GM12878 (cell line): ENCODE measurements around the gene WAS. TPM values are rescaled to one million over a fixed set of nuclear protein-coding genes. Genes with fewer than 3 reads are reported as not detected.

Experiments used
- ATAC-seq: fragments of 200-7000 bp; cut with Tn5 transposase; 3 replicates; pipeline ENCODE4 v1.9.1; 2020; ENCODE audit warnings: mild to moderate bottlenecking, moderate library complexity
- BruUV-seq: library from RNA; stranded (reverse); fragments of 400-500 nt; replicated peaks from 2 replicates; lab custom pipeline; 2021; lab: Mats Ljungman, UMichigan
- CTCF ChIA-PET: fragments of 300-600 bp; sonication (Branson Sonifier 250); formaldehyde crosslinking; extraction: SDS; loops from one replicate; lab custom pipeline; 2021; ENCODE audit warnings: inconsistent platforms; lab: Yijun Ruan, JAX
- POLR2A ChIA-PET: fragments of 350-600 bp; formaldehyde crosslinking; extraction: SDS; loops from one replicate; lab custom pipeline; 2021; ENCODE audit warnings: inconsistent platforms; lab: Charles Lee
- RAD21 ChIA-PET: fragments of 300-600 bp; sonication (Branson Sonifier 250); formaldehyde crosslinking; loops from one replicate; lab custom pipeline; 2023; ENCODE audit warnings: antibody characterized with exemption; ENCODE audit not compliant: unreplicated experiment; lab: Charles Lee
- SMC1A ChIA-PET: fragments of 300-600 bp; sonication (Branson Sonifier 250); formaldehyde crosslinking; loops from one replicate; lab custom pipeline; 2023; ENCODE audit not compliant: unreplicated experiment, uncharacterized antibody; lab: Charles Lee
- DNase-seq: peaks from one replicate; pipeline ENCODE4 v3.0.0-alpha.2; 2011; ENCODE audit warnings: low read depth, low spot score
- FAIRE-seq: peaks from 3 replicates; lab custom pipeline; 2011; peaks lifted over from hg19 to GRCh38; lab: Jason Lieb, UNC
- H2AFZ ChIP-seq: 2 replicates; pipeline ENCODE4 v1.6.0; 2011; ENCODE audit warnings: low read depth, low read length, control low read depth; ENCODE audit not compliant: control insufficient read depth
- H3K27ac ChIP-seq: 2 replicates; pipeline ENCODE4 v1.5.1; 2011; ENCODE audit warnings: control low read depth; ENCODE audit not compliant: control insufficient read depth, insufficient read depth
- H3K27me3 ChIP-seq, 2 experiments: replicated peaks in 1 of 2; 2 replicates each; pipeline versions ENCODE4 v1.6.0 to v1.6.1; 2011; ENCODE audit warnings: low read length in 1 of 2; ENCODE audit not compliant: control insufficient read depth in 2 of 2, insufficient read depth in 2 of 2
- H3K36me3 ChIP-seq, 2 experiments: 2 replicates each; pipeline ENCODE4 v1.5.1; 2011; ENCODE audit warnings: low read length in 1 of 2; ENCODE audit not compliant: control insufficient read depth in 2 of 2, insufficient read depth in 2 of 2
- H3K4me1 ChIP-seq: 2 replicates; pipeline ENCODE4 v1.6.1; 2011; ENCODE audit warnings: mild to moderate bottlenecking, low read length, moderate library complexity, mixed read lengths; ENCODE audit not compliant: control insufficient read depth, insufficient read depth
- H3K4me2 ChIP-seq: 2 replicates; pipeline ENCODE4 v1.6.0; 2011; ENCODE audit warnings: control low read depth; ENCODE audit not compliant: control insufficient read depth, insufficient read depth
- H3K4me3 ChIP-seq: fragments of 200-600 bp; sonication (generic); 2 replicates; pipeline ENCODE4 v1.5.1; 2016
- H3K79me2 ChIP-seq: 2 replicates; pipeline ENCODE4 v1.6.0; 2011; ENCODE audit warnings: low read length; ENCODE audit not compliant: control insufficient read depth, insufficient read depth
- H3K9ac ChIP-seq: 2 replicates; pipeline ENCODE4 v1.8.0; 2011; ENCODE audit warnings: low read length, control low read depth, mixed read lengths; ENCODE audit not compliant: control insufficient read depth, insufficient read depth
- H3K9me3 ChIP-seq: replicated peaks from 3 replicates; pipeline ENCODE4 v1.5.1; 2011; ENCODE audit warnings: mild to moderate bottlenecking, low read length; ENCODE audit not compliant: control insufficient read depth, insufficient read depth
- H4K20me1 ChIP-seq: 2 replicates; pipeline ENCODE4 v1.6.0; 2011; ENCODE audit not compliant: control insufficient read depth, insufficient read depth
- CHD1 ChIP-seq: IDR thresholded peaks from 2 replicates; pipeline ENCODE4 v1.6.1; 2012; ENCODE audit warnings: low read depth, low read length, improper control_type of control experiment
- PML ChIP-seq: IDR thresholded peaks from 2 replicates; pipeline ENCODE4 v1.6.1; 2012; ENCODE audit warnings: low read length, inconsistent platforms
- SIN3A ChIP-seq: IDR thresholded peaks from 2 replicates; pipeline ENCODE4 v1.6.1; 2012; ENCODE audit warnings: low read depth, low read length, improper control_type of control experiment
- SREBF1 ChIP-seq: IDR thresholded peaks from 2 replicates; pipeline ENCODE4 v1.6.1; 2012; ENCODE audit warnings: mild to moderate bottlenecking, low read length
- ZNF217 ChIP-seq: fragments of 450-650 bp; IDR thresholded peaks from 2 replicates; pipeline ENCODE4 v1.6.1; 2017; ENCODE audit warnings: antibody characterized with exemption, mild to moderate bottlenecking
- WGBS: methylation state at CpG from one replicate; pipeline ENCODE4 v1.1.6; 2016; ENCODE audit warnings: low lambda C conversion rate; ENCODE audit not compliant: insufficient replicate concordance, insufficient coverage; ENCODE audit errors: missing lambda C conversion rate; 5-methylcytosine and 5-hydroxymethylcytosine counted together
- in situ Hi-C: fragments of 300-500 bp; cut with MboI; formaldehyde crosslinking; loops from 9 replicates; pipeline ENCODE4 v1.14.3; 2018; ENCODE audit warnings: mixed read lengths
- intact Hi-C: fragments of 100-400 bp; cut with micrococcal nuclease; formaldehyde crosslinking; loops from one replicate; pipeline ENCODE4 v1.14.2; 2022; ENCODE audit not compliant: unreplicated experiment
- polyA plus RNA-seq, 11 experiments: library from polyadenylated mRNA; depleted of rRNA in 4 of 11; unstranded in 6 of 11; stranded (reverse) in 5 of 11; fragments of >200 nt; fragmentation: Nextera tagmentation in 4 of 11; fragmentation: Illumina TruSeq in 1 of 11; extraction: Ambion mirVana in 4 of 11; extraction: Trizol in 1 of 11; gene quantifications; 1 replicate in 1 of 11; 2 replicates in 10 of 11; pipeline versions ENCODE4 v1.2.1 to v1.2.3, GENCODE V29; 2011 to 2016; ENCODE audit warnings: inconsistent platforms in 2 of 11, missing spikeins in 2 of 11, low read depth in 1 of 11
- total RNA-seq, 4 experiments: library from RNA; depleted of rRNA in 3 of 4; stranded (reverse); fragments of >200 nt in 3 of 4; fragmentation: Illumina TruSeq in 1 of 4; extraction: Trizol in 1 of 4; gene quantifications; 2 replicates each; pipeline versions ENCODE4 v1.2.1 to v1.2.3, GENCODE V29; 2013 to 2021
- TF ChIP-seq, protein P1 (sequence below): IDR thresholded peaks from 2 replicates; pipeline ENCODE4 v1.6.1; 2011; ENCODE audit warnings: low read depth, mild to moderate bottlenecking, low read length, moderate library complexity, borderline replicate concordance; ENCODE audit errors: extremely low read depth
- TF ChIP-seq, protein P2 (sequence below): fragments of 450-650 bp; IDR thresholded peaks from 2 replicates; pipeline ENCODE4 v1.6.1; 2016; ENCODE audit warnings: mild to moderate bottlenecking

The WAS gene
- total and polyA plus RNA-seq, 10 of the 15 experiments (the other 5 are each of a cell fraction or from before 2014, with no cell fraction given) = 1.6 to 84.7 (median 23.0) TPM

DNA sequence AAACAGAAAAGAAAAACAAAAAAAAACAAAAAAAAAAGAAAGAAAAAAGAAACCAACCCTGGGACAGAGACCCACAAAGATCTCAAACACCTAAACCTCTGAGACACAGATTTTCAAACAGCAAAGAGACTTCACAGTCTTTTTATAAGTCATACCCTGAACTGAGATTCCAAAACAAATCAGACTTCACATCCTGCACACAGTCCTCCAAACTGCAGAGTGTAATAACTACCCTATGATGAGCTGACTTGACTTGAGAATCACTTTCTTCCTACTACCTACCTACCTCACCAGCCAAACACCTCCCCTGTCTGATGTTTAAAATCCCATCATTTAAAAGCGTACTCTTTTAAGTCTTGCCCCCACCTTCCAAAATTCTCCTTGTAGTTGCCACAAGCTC, 52.7 kb downstream of the WAS start:
- CTCF ChIA-PET = interaction anchor here (0.8 to 1.7 kb wide), 2 partner anchors 8 to 210 kb away, joined by 3 to 5 read pairs; no protein-coding TSS in a partner anchor
- Histone ChIP-seq H3K4me3 (peak overlapping the region; percentile 54; the same call in 1 of the 2 replicates), H4K20me1 (no peaks in the 10 kb centered on the region), H3K4me1 (no peaks in the 10 kb centered on the region; the same call in 1 of the 2 replicates), H3K27ac (peak overlapping the region; percentile 48; the same call in 1 of the 2 replicates), H2AFZ (peak overlapping the region; percentile 77), H3K9me3 (no peaks in the 10 kb centered on the region; the same call in 2 of the 3 replicates), H3K79me2 (no peaks in the 10 kb centered on the region; the same call in 1 of the 2 replicates), H3K27me3 (no peaks in the 10 kb centered on the region), H3K36me3 (no peaks in the 10 kb centered on the region), H3K9ac (peak overlapping the region; percentile 65), H3K4me2 (peak overlapping the region; percentile 84)
- SMC1A ChIA-PET = no interaction called here
- POLR2A ChIA-PET = interaction anchor here (1.3 kb wide), 1 partner anchor 41 kb away, joined by 5 read pairs; no protein-coding TSS in a partner anchor
- RAD21 ChIA-PET = no interaction called here
- DNase-seq (no peak), FAIRE-seq (no peak), ATAC-seq (no peak)
- TF ChIP-seq CHD1 = no peak
- TF ChIP-seq SIN3A = no peak
- in situ Hi-C loops = no loop called here
- no TSS peak for BruUV-seq
- 93% methylated on average over 1 of the region's 1 CpG for WGBS
- intact Hi-C loops = no loop called here

DNA sequence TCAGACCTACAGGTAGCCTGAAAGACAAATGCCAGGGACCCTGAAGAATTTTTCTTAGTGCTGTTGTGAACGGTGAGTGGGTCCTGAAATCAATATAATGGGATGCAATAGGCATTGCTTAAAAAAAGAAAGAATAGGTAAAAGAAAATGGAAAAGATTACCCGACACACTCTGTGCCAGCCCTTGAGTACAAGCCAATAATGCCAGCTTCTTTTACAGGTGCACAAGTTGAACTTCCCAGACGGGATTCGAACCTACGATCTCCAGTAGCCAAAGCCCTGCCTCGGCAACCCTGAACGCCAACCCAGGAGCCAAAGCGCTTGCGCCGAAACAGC, 53.2 kb downstream of the WAS start:
- Histone ChIP-seq H3K4me2 (peak overlapping the region; percentile 84), H3K9ac (peak overlapping the region; percentile 65), H3K36me3 (no peaks in the 10 kb centered on the region), H3K4me1 (no peaks in the 10 kb centered on the region; the same call in 1 of the 2 replicates), H3K9me3 (no peaks in the 10 kb centered on the region; the same call in 2 of the 3 replicates), H3K27ac (peak overlapping the region; percentile 48), H3K79me2 (no peaks in the 10 kb centered on the region; the same call in 1 of the 2 replicates), H2AFZ (peak overlapping the region; percentile 77), H3K27me3 (no peaks in the 10 kb centered on the region), H3K4me3 (peak overlapping the region; percentile 54; the same call in 1 of the 2 replicates), H4K20me1 (no peaks in the 10 kb centered on the region)
- RAD21 ChIA-PET = interaction anchor here (1.1 kb wide), 1 partner anchor 200 kb away, joined by 3 read pairs; no protein-coding TSS in a partner anchor
- FAIRE-seq = no peak
- ATAC-seq = no peak
- TF ChIP-seq, protein P1, sequence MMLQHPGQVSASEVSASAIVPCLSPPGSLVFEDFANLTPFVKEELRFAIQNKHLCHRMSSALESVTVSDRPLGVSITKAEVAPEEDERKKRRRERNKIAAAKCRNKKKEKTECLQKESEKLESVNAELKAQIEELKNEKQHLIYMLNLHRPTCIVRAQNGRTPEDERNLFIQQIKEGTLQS = no peak
- TF ChIP-seq ZNF217 = peak; percentile 72
- TF ChIP-seq PML = 0 out of 2 replicates have a peak, but pooled peaks have one; percentile 5
- TF ChIP-seq, protein P2, sequence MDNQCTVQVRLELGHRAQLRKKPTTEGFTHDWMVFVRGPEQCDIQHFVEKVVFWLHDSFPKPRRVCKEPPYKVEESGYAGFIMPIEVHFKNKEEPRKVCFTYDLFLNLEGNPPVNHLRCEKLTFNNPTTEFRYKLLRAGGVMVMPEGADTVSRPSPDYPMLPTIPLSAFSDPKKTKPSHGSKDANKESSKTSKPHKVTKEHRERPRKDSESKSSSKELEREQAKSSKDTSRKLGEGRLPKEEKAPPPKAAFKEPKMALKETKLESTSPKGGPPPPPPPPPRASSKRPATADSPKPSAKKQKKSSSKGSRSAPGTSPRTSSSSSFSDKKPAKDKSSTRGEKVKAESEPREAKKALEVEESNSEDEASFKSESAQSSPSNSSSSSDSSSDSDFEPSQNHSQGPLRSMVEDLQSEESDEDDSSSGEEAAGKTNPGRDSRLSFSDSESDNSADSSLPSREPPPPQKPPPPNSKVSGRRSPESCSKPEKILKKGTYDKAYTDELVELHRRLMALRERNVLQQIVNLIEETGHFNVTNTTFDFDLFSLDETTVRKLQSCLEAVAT = peak; percentile 19; the same call in 1 of the 2 replicates
- TF ChIP-seq SREBF1 = no peak
- DNase-seq = no peak
- TSS peak; percentile 83 for BruUV-seq
- intact Hi-C loops (no loop called here), in situ Hi-C loops (no loop called here)
- CTCF ChIA-PET = interaction anchor here (0.8 to 1.7 kb wide), 3 partner anchors 9 to 209 kb away, joined by 3 to 5 read pairs (median 4); partner anchors contain the start of gene HDAC6
- SMC1A ChIA-PET = interaction anchor here (1.0 kb wide), 2 partner anchors 65 to 203 kb away, joined by 3 to 4 read pairs; partner anchors contain the start of gene HDAC6
- WGBS = 17% methylated on average over 10 of the region's 10 CpGs
- POLR2A ChIA-PET = interaction anchor here (0.6 to 1.4 kb wide), 6 partner anchors 10 to 267 kb away, joined by 3 to 6 read pairs (median 4); partner anchors contain the start of gene HDAC6
